Middle frontal gyrus (tissue), 1 donor: ENCODE results near the gene CDH13.

Experiments
- DNase-seq: peaks from one replicate; pipeline ENCODE4 v3.0.0-alpha.2; 2015; ENCODE audit warnings: low spot score; ENCODE audit errors: extremely low spot score

Gene CDH13

GRCh38 chr16:83699817-83700216, 1073.0 kb downstream of the CDH13 start:
- DNase-seq = no peak

GRCh38 chr16:83700918-83701317, 1074.1 kb downstream of the CDH13 start:
- no peak for DNase-seq

- DNase-seq = no peak
These were observed 1074.7 kb downstream of the CDH13 start for GRCh38 chr16:83701494-83701893.

GRCh38 chr16:83704656-83705055, 1077.9 kb downstream of the CDH13 start:
- no peak for DNase-seq

GRCh38 chr16:83705856-83706255, 1079.1 kb downstream of the CDH13 start:
- no peak for DNase-seq

GRCh38 chr16:83706394-83706793, 1079.6 kb downstream of the CDH13 start:
- DNase-seq = no peak

- no peak for DNase-seq
These were observed 1084.3 kb downstream of the CDH13 start for GRCh38 chr16:83711069-83711468.

- DNase-seq = no peak
These were observed 1086.8 kb downstream of the CDH13 start for GRCh38 chr16:83713597-83713996.

- no peak for DNase-seq
These were observed 1087.5 kb downstream of the CDH13 start for GRCh38 chr16:83714286-83714685.

- no peak for DNase-seq
These were observed 1088.6 kb downstream of the CDH13 start for GRCh38 chr16:83715217-83715920.

- DNase-seq = no peak
These were observed 1090.5 kb downstream of the CDH13 start for GRCh38 chr16:83717308-83717707.

DNA sequence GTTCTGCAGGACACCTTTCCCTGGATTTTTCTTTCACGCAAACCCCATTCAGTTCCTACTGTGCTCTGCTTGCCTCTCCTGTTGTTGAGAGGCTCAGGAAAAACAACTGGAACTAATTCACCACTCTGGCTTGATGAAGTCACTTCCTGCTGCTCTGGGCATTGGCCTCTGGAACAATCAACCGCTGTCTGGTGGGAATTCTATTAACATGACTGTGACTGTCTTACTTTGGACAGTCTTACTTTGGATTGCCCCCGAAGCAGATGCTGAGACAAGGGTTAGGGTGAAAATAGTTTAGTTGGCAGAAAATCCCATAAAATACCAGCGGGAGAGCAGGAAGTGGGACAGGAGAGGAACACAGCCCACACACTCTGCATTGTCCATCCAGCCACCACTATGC, 1091.0 kb downstream of the CDH13 start:
- no peak for DNase-seq

DNA sequence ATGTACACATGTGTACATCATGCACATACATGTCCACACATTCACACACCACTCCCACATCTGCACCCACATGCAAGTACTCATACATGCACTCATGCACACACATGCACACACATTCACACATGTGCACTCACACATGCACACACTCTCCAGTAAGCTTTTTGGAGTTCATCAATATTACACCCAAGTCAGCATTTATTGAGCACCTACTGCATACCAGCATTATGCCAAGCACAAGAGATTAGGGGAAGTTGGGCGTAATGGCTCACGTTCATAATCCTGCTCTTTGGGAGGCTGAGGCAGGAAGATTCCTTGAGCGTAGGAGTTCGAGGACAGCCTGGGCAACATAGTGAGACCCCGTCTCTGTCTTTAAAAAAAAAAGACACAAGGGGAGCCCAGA, 1093.4 kb downstream of the CDH13 start:
- no peak for DNase-seq

DNA sequence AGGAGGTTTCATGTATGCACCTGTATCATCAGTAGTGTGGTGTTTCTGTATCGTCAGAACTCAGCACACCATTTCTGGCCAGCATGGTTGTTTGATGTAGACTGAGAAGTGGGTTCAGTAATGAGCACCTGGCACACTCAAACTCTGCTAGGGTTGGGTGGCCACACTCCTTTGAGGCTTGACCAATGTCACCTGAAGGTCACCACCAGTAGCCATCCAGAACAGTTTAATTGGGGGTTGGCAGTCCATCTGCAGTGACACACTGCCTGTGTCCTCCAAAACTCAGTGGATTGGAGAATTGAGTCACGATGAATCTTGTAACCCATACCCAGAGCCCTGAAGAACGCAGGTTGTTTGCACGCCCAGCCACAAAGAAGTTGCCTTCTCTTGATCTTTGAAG, 1094.2 kb downstream of the CDH13 start:
- DNase-seq = no peak

DNA sequence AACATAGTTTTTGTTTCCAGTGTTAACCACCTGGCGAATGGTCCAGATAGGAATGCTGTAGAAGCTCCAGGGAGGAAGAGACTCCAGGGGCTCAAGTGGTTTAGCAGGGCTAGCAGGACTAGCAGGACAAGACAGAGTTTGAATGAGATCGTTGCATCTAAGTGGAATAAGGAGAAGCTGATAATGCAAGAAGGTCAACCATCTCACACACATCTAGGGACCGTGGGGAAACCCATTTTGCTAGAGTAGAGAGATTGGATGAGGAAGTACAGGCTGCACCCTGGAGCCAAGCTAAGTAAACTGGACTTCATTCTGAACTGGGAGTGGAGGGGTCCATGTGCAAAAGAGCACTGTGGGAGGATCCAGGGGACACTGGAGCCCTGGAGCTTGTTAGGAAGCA, 1094.9 kb downstream of the CDH13 start:
- no peak for DNase-seq

- no peak for DNase-seq
These were observed 1095.9 kb downstream of the CDH13 start for GRCh38 chr16:83722456-83723183.

- DNase-seq = no peak
These were observed 1096.5 kb downstream of the CDH13 start for GRCh38 chr16:83723244-83723643.

GRCh38 chr16:83723901-83724300, 1097.1 kb downstream of the CDH13 start:
- no peak for DNase-seq

DNA sequence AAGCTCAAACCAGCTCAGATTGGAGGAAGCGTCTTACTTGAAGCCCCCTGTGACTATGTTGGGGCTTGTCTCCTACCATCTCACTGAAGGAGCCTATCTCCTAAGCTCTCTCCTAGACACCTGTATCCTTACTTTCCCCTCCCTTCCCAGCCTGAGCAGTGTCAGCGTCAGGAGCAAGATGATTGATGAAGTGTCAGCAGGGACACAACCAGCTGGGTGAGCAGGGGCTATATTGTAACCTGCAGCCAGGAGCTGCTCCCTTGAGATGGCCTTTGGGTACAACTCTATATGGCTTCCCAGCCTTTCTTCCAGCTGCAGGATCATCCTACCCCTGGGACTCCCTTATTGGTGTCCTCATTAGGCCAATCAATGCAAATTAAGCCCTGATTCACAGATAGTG, 1097.8 kb downstream of the CDH13 start:
- no peak for DNase-seq

DNA sequence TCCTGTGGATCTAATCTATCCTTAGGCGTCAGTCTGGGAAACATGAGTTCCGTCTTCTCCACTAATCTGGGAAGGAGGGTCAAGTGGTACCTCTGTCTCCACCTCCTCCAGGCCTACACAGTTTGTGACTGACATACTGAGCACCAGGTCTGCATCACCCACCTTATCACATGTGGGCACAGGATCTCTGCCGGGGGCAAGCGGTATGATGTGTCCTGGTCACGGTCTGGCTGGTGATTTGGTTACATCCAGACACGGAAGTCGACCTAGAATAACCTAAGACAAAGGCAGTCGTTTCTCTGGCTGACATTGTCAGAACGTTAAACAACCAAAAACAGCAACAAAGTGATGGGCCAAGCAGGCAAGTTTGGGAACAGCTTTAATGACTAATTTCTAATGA, 1098.5 kb downstream of the CDH13 start:
- no peak for DNase-seq

- DNase-seq = no peak
These were observed 1100.2 kb downstream of the CDH13 start for GRCh38 chr16:83727018-83727417.

DNA sequence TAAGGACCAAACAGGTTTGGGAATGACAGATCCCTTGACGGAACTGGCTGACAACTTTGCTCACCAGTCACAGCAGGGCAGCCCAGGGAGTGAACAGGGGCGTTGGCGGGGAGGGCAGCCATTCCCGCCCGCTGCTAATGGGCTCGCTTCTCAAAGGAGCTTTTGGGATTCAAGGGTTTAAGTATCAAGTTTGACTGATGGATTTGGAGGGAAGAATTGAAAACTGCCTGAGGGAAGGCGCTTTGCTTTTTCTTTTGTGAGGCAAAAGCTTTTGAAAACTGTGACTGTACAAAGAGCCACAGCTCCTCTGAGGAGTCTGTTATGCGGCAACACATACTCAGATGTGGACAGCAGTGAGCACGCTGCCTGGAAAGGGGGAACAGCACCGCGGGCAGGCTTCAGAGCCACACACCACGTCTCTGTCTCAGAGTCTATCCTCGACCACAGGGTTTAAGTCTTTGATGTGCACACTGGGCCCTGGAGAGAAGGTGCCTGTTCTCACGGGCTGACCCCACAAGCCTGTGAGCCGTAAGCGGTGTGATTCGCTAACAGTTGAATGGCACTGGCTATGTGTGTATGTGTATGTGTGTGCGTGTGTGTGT, 1101.1 kb downstream of the CDH13 start:
- no peak for DNase-seq

GRCh38 chr16:83728492-83728891, 1101.7 kb downstream of the CDH13 start:
- no peak for DNase-seq
